H9 (cell line): ENCODE measurements around the gene USP49. TPM values are rescaled to one million over a fixed set of nuclear protein-coding genes. Genes with fewer than 3 reads are reported as not detected.

ENCODE experiments used
- DNase-seq: peaks from one replicate; pipeline ENCODE4 v3.0.0-alpha.2; 2017
- H2AFZ ChIP-seq: one replicate; pipeline ENCODE4 v1.6.1; 2013; ENCODE audit warnings: mild to moderate bottlenecking, low read length, control low read depth, moderate library complexity
- H2AK5ac ChIP-seq: 2 replicates; pipeline ENCODE4 v1.6.1; 2013; ENCODE audit warnings: low read length, control low read depth, mixed read lengths; ENCODE audit not compliant: insufficient read length
- H2BK120ac ChIP-seq: one replicate; pipeline ENCODE4 v1.6.1; 2013; ENCODE audit warnings: low read depth, mild to moderate bottlenecking, low read length, control low read depth, inconsistent platforms; ENCODE audit not compliant: poor library complexity, severe bottlenecking
- H2BK12ac ChIP-seq: 2 replicates; pipeline ENCODE4 v1.6.1; 2013; ENCODE audit warnings: low read length, control low read depth, mixed read lengths, low read depth; ENCODE audit not compliant: insufficient read length
- H2BK15ac ChIP-seq: 2 replicates; pipeline ENCODE4 v1.6.1; 2013; ENCODE audit warnings: low read depth, low read length, control low read depth
- H2BK20ac ChIP-seq: one replicate; pipeline ENCODE4 v1.6.1; 2013; ENCODE audit warnings: low read depth, mild to moderate bottlenecking, low read length, control low read depth, inconsistent platforms; ENCODE audit not compliant: poor library complexity, severe bottlenecking
- H2BK5ac ChIP-seq: 2 replicates; pipeline ENCODE4 v1.6.1; 2013; ENCODE audit warnings: low read length, control low read depth, mixed read lengths; ENCODE audit not compliant: insufficient read length
- H3K14ac ChIP-seq: 2 replicates; pipeline ENCODE4 v1.6.1; 2013; ENCODE audit warnings: low read length, control low read depth; ENCODE audit not compliant: insufficient read depth
- H3K18ac ChIP-seq: 2 replicates; pipeline ENCODE4 v1.6.1; 2013; ENCODE audit warnings: low read depth, mild to moderate bottlenecking, mixed read lengths, low read length, control low read depth; ENCODE audit not compliant: insufficient read length
- H3K23ac ChIP-seq: 2 replicates; pipeline ENCODE4 v1.6.1; 2013; ENCODE audit warnings: low read length, control low read depth, mixed read lengths, low read depth; ENCODE audit not compliant: insufficient read length
- H3K23me2 ChIP-seq: 2 replicates; pipeline ENCODE4 v1.6.1; 2013; ENCODE audit warnings: low read depth, mild to moderate bottlenecking, mixed read lengths, low read length, control low read depth; ENCODE audit not compliant: insufficient read length, poor library complexity, severe bottlenecking
- H3K27ac ChIP-seq: 2 replicates; pipeline ENCODE4 v1.5.1; 2013; ENCODE audit warnings: low read length, control low read depth, mixed read lengths, low read depth; ENCODE audit not compliant: insufficient read length
- H3K27me3 ChIP-seq: 2 replicates; pipeline ENCODE4 v1.6.1; 2013; ENCODE audit warnings: low read length, control low read depth, inconsistent platforms; ENCODE audit not compliant: insufficient read depth
- H3K4ac ChIP-seq: 2 replicates; pipeline ENCODE4 v1.6.1; 2013; ENCODE audit warnings: low read depth, mild to moderate bottlenecking, control low read depth, inconsistent platforms, low read length, moderate library complexity
- H3K4me1 ChIP-seq: 2 replicates; pipeline ENCODE4 v1.6.1; 2013; ENCODE audit warnings: low read length, control low read depth, inconsistent platforms; ENCODE audit not compliant: insufficient read depth
- H3K4me2 ChIP-seq: 2 replicates; pipeline ENCODE4 v1.6.1; 2013; ENCODE audit warnings: low read length, control low read depth, mixed read lengths; ENCODE audit not compliant: insufficient read length, insufficient read depth
- H3K56ac ChIP-seq: 2 replicates; pipeline ENCODE4 v1.6.1; 2013; ENCODE audit warnings: low read depth, mild to moderate bottlenecking, mixed read lengths, low read length, control low read depth; ENCODE audit not compliant: insufficient read length
- H3K79me1 ChIP-seq: 2 replicates; pipeline ENCODE4 v1.6.1; 2013; ENCODE audit warnings: low read depth, mild to moderate bottlenecking, moderate library complexity, low read length, control low read depth, inconsistent platforms; ENCODE audit not compliant: insufficient read depth, poor library complexity, severe bottlenecking
- H3K79me2 ChIP-seq: 2 replicates; pipeline ENCODE4 v1.6.1; 2013; ENCODE audit warnings: low read length, control low read depth, inconsistent platforms; ENCODE audit not compliant: insufficient read depth
- H3K9ac ChIP-seq: 2 replicates; pipeline ENCODE4 v1.6.1; 2013; ENCODE audit warnings: low read length, control low read depth, mixed read lengths; ENCODE audit not compliant: insufficient read length; ENCODE audit errors: extremely low read depth
- H3K9me3 ChIP-seq: one replicate; pipeline ENCODE4 v1.6.1; 2013; ENCODE audit warnings: low read depth, low read length, inconsistent platforms; ENCODE audit not compliant: control insufficient read depth
- H3T11ph ChIP-seq: one replicate; pipeline ENCODE4 v1.6.1; 2013; ENCODE audit warnings: mild to moderate bottlenecking, low read length, control low read depth, inconsistent platforms
- H4K20me1 ChIP-seq: one replicate; pipeline ENCODE4 v1.6.1; 2013; ENCODE audit not compliant: control insufficient read depth, insufficient read length, insufficient read depth
- H4K5ac ChIP-seq: 2 replicates; pipeline ENCODE4 v1.6.1; 2013; ENCODE audit warnings: low read depth, mild to moderate bottlenecking, mixed read lengths, low read length, control low read depth; ENCODE audit not compliant: insufficient read length
- H4K8ac ChIP-seq: replicated peaks from 2 replicates; pipeline ENCODE4 v1.6.1; 2013; ENCODE audit warnings: low read length, control low read depth, mixed read lengths, low read depth; ENCODE audit not compliant: insufficient read length
- H4K91ac ChIP-seq: 2 replicates; pipeline ENCODE4 v1.6.1; 2013; ENCODE audit warnings: low read depth, mild to moderate bottlenecking, moderate library complexity, mixed read lengths, low read length, control low read depth; ENCODE audit not compliant: insufficient read length
- H3K27ac Mint-ChIP-seq, 3 experiments: 2 replicates in 2 of 3; 3 replicates in 1 of 3; pipeline ENCODE4 v1.8.0; 2020 to 2021; ENCODE audit warnings: mixed read lengths in 3 of 3, mild to moderate bottlenecking in 1 of 3, moderate library complexity in 1 of 3
- H3K27me3 Mint-ChIP-seq: 2 replicates; pipeline ENCODE4 v1.8.0; 2021; ENCODE audit warnings: low read depth, mild to moderate bottlenecking, moderate library complexity, mixed read lengths
- H3K36me3 Mint-ChIP-seq, 3 experiments: 2 replicates in 2 of 3; 3 replicates in 1 of 3; pipeline ENCODE4 v1.8.0; 2020 to 2021; ENCODE audit warnings: low read depth in 3 of 3, mixed read lengths in 3 of 3; ENCODE audit not compliant: insufficient read depth in 1 of 3
- H3K4me1 Mint-ChIP-seq, 2 experiments: 2 replicates each; pipeline ENCODE4 v1.8.0; 2020; ENCODE audit warnings: mixed read lengths in 2 of 2
- H3K4me3 Mint-ChIP-seq, 2 experiments: 2 replicates in 1 of 2; 3 replicates in 1 of 2; pipeline ENCODE4 v1.8.0; 2020 to 2021; ENCODE audit warnings: mild to moderate bottlenecking in 2 of 2, mixed read lengths in 2 of 2, moderate library complexity in 1 of 2
- H3K9me3 Mint-ChIP-seq, 2 experiments: 2 replicates in 1 of 2; 3 replicates in 1 of 2; pipeline ENCODE4 v1.8.0; 2020; ENCODE audit warnings: mild to moderate bottlenecking in 2 of 2, mixed read lengths in 2 of 2, moderate library complexity in 1 of 2
- whole genome bisulfite sequencing: extraction: QIAGEN DNeasy Blood & Tissue Kit; methylation state at CpG from one replicate; pipeline ENCODE4 v1.1.7; 2013; ENCODE audit warnings: missing lambda C conversion rate, low lambda C conversion rate, mixed read lengths; ENCODE audit not compliant: insufficient read length; ENCODE audit errors: extremely low coverage; 5-methylcytosine and 5-hydroxymethylcytosine counted together
- total RNA-seq: library from RNA; stranded (reverse); gene quantifications from 2 replicates; pipeline ENCODE4 v1.2.1, GENCODE V29; 2021
- TF ChIP-seq, protein P1 (sequence below): fragments of 200-600 bp; sonication (generic); conservative IDR thresholded peaks from 3 replicates; pipeline ENCODE4 v1.8.0; 2021; ENCODE audit warnings: antibody characterized with exemption, mild to moderate bottlenecking

The USP49 gene
- total RNA-seq, 1 experiment from 2014 or later = 19.0 TPM

DNA sequence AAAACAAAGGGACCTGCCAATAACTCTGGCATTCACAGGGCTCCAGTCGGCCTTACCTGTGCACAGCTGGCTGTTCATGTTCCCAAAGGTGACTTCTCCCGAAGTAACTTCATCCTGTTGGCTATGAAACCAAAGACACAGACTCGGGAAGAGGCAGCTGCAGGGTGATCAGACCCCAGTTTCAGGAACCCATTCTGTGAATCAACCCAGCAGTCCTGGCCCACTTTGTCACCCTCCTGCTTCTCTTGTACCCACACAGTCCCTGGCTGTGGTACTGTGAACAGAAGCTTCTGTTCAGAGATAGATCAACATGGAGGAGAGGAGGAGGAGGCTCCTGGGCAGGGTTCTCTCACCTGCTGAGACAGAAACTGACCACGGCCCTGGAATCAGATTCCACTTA lies 139.3 kb downstream of the USP49 start:
- peaks cover 5 to 9% of the 10 kb centered on the region in 2 experiments; a peak in 3 of 4 replicates for H3K4me1 Mint-ChIP-seq
- no peaks in the 10 kb centered on the region for H3K36me3 Mint-ChIP-seq
- no CpG with 5 or more reads among the region's 4 CpGs for WGBS
- Histone ChIP-seq H3K27me3 (no peaks in the 10 kb centered on the region), H3K79me1 (no peaks in the 10 kb centered on the region), H3K4ac (no peak overlapping the region), H3K4me2 (no peak overlapping the region), H3K14ac (no peak overlapping the region), H3K9ac (no peak overlapping the region), H4K8ac (no peak overlapping the region), H3K9me3 (no peaks in the 10 kb centered on the region), H4K20me1 (no peaks in the 10 kb centered on the region), H3K23me2 (no peaks in the 10 kb centered on the region), H3K27ac (no peak overlapping the region), H2BK120ac (no peak overlapping the region), H2BK12ac (no peak overlapping the region), H2AFZ (no peak overlapping the region), H4K5ac (no peak overlapping the region), H4K91ac (no peak overlapping the region), H3K56ac (no peak overlapping the region), H2AK5ac (no peak overlapping the region), H2BK15ac (no peak overlapping the region), H3T11ph (no peak overlapping the region), H3K23ac (no peak overlapping the region), H3K18ac (no peak overlapping the region), H3K79me2 (no peaks in the 10 kb centered on the region), H2BK20ac (no peak overlapping the region), H3K4me1 (no peaks in the 10 kb centered on the region), H2BK5ac (no peak overlapping the region)
- no peak overlapping the region for H3K4me3 Mint-ChIP-seq
- H3K27me3 Mint-ChIP-seq = peaks cover 9% of the 10 kb centered on the region
- H3K9me3 Mint-ChIP-seq = no peaks in the 10 kb centered on the region
- DNase-seq = no peak
- H3K27ac Mint-ChIP-seq = no peak overlapping the region
- TF ChIP-seq, protein P1, sequence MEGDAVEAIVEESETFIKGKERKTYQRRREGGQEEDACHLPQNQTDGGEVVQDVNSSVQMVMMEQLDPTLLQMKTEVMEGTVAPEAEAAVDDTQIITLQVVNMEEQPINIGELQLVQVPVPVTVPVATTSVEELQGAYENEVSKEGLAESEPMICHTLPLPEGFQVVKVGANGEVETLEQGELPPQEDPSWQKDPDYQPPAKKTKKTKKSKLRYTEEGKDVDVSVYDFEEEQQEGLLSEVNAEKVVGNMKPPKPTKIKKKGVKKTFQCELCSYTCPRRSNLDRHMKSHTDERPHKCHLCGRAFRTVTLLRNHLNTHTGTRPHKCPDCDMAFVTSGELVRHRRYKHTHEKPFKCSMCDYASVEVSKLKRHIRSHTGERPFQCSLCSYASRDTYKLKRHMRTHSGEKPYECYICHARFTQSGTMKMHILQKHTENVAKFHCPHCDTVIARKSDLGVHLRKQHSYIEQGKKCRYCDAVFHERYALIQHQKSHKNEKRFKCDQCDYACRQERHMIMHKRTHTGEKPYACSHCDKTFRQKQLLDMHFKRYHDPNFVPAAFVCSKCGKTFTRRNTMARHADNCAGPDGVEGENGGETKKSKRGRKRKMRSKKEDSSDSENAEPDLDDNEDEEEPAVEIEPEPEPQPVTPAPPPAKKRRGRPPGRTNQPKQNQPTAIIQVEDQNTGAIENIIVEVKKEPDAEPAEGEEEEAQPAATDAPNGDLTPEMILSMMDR = no peak
